Neural crest cell (in vitro differentiated cells): ENCODE data around the gene FBRSL1. TPM values are rescaled to one million over a fixed set of nuclear protein-coding genes. Genes with fewer than 3 reads are reported as not detected.

Experiments used
- DNase-seq: peaks from one replicate; pipeline ENCODE4 v3.0.0; 2021; ENCODE audit warnings: low read depth, mixed read lengths, low spot score
- H3K27ac Mint-ChIP-seq: one replicate; pipeline ENCODE4 v1.8.0; 2021; ENCODE audit warnings: mild to moderate bottlenecking, mixed read lengths; ENCODE audit not compliant: unreplicated experiment
- H3K27me3 Mint-ChIP-seq: 2 replicates; pipeline ENCODE4 v1.8.0; 2021; ENCODE audit warnings: low read depth, mild to moderate bottlenecking, mixed read lengths
- H3K36me3 Mint-ChIP-seq: 2 replicates; pipeline ENCODE4 v1.8.0; 2021; ENCODE audit warnings: low read depth, mild to moderate bottlenecking, mixed read lengths
- H3K4me1 Mint-ChIP-seq: 2 replicates; pipeline ENCODE4 v1.8.0; 2021; ENCODE audit warnings: mixed read lengths
- H3K4me3 Mint-ChIP-seq: one replicate; pipeline ENCODE4 v1.8.0; 2021; ENCODE audit warnings: mild to moderate bottlenecking, mixed read lengths
- H3K9me3 Mint-ChIP-seq: 2 replicates; pipeline ENCODE4 v1.8.0; 2021; ENCODE audit warnings: mixed read lengths
- CTCF ChIP-seq: fragments of 200-600 bp; sonication (generic); conservative IDR thresholded peaks from 2 replicates; pipeline ENCODE4 v1.5.0; 2021; ENCODE audit warnings: antibody characterized with exemption, mild to moderate bottlenecking
- total RNA-seq: library from RNA; stranded (reverse); gene quantifications from 2 replicates; pipeline ENCODE4 v1.2.1, GENCODE V29; 2021

The FBRSL1 gene
- total RNA-seq, 1 donor from 2014 or later = 118 TPM

- no peak for DNase-seq
- Mint-ChIP-seq H3K9me3 (no peaks in the 10 kb centered on the region), H3K27me3 (peaks cover 17% of the 10 kb centered on the region), H3K36me3 (peaks cover 3% of the 10 kb centered on the region), H3K27ac (no peak overlapping the region), H3K4me3 (no peak overlapping the region), H3K4me1 (peaks cover 14% of the 10 kb centered on the region)
- no peak for TF ChIP-seq CTCF
Observed at GRCh38 chr12:132545955-132546354, 56.0 kb downstream of the FBRSL1 start.

GRCh38 chr12:132546647-132547046 lies 56.7 kb downstream of the FBRSL1 start:
- Mint-ChIP-seq H3K36me3 (peaks cover 3% of the 10 kb centered on the region), H3K27me3 (peaks cover 17% of the 10 kb centered on the region), H3K4me3 (no peak overlapping the region), H3K9me3 (no peaks in the 10 kb centered on the region), H3K4me1 (peaks cover 14% of the 10 kb centered on the region), H3K27ac (no peak overlapping the region)
- no peak for TF ChIP-seq CTCF
- no peak for DNase-seq

- TF ChIP-seq CTCF = no peak
- Mint-ChIP-seq H3K4me1 (peaks cover 14% of the 10 kb centered on the region), H3K27ac (no peak overlapping the region), H3K9me3 (no peaks in the 10 kb centered on the region), H3K27me3 (peaks cover 17% of the 10 kb centered on the region), H3K4me3 (no peak overlapping the region), H3K36me3 (peaks cover 3% of the 10 kb centered on the region)
- DNase-seq = no peak
Observed at GRCh38 chr12:132547205-132547740, 57.3 kb downstream of the FBRSL1 start.

GRCh38 chr12:132548430-132549058 lies 58.6 kb downstream of the FBRSL1 start:
- Mint-ChIP-seq H3K4me1 (peaks cover 14% of the 10 kb centered on the region), H3K36me3 (peaks cover 3% of the 10 kb centered on the region), H3K9me3 (no peaks in the 10 kb centered on the region), H3K27ac (no peak overlapping the region), H3K4me3 (no peak overlapping the region), H3K27me3 (peaks cover 17% of the 10 kb centered on the region)
- no peak for TF ChIP-seq CTCF
- DNase-seq = no peak

GRCh38 chr12:132549059-132549458 lies 59.1 kb downstream of the FBRSL1 start:
- no peak for DNase-seq
- Mint-ChIP-seq H3K27me3 (peaks cover 17% of the 10 kb centered on the region), H3K4me3 (no peak overlapping the region), H3K27ac (no peak overlapping the region), H3K36me3 (peaks cover 3% of the 10 kb centered on the region), H3K9me3 (no peaks in the 10 kb centered on the region), H3K4me1 (peaks cover 14% of the 10 kb centered on the region)
- no peak for TF ChIP-seq CTCF
